Breast epithelium (tissue), 3 donors: ENCODE measurements around the gene BCL2A1.

Experiments
- POLR2A ChIP-seq: fragments of 450-650 bp; IDR thresholded peaks from one replicate; pipeline ENCODE4 v1.6.1; 2016; ENCODE audit warnings: antibody characterized with exemption, mild to moderate bottlenecking, moderate library complexity
- POLR2AphosphoS5 ChIP-seq, 3 donors: sonication (generic); formaldehyde crosslinking; IDR thresholded peaks; one replicate each; pipeline ENCODE4 v1.6.1; 2017; ENCODE audit warnings: antibody characterized with exemption in 3 of 3
- TF ChIP-seq, protein P1 (sequence below), 3 donors: fragments of 450-650 bp; IDR thresholded peaks; one replicate each; pipeline ENCODE4 v1.5.1; 2016 to 2017; ENCODE audit warnings: antibody characterized with exemption in 3 of 3, mild to moderate bottlenecking in 3 of 3, moderate library complexity in 3 of 3

DNA sequence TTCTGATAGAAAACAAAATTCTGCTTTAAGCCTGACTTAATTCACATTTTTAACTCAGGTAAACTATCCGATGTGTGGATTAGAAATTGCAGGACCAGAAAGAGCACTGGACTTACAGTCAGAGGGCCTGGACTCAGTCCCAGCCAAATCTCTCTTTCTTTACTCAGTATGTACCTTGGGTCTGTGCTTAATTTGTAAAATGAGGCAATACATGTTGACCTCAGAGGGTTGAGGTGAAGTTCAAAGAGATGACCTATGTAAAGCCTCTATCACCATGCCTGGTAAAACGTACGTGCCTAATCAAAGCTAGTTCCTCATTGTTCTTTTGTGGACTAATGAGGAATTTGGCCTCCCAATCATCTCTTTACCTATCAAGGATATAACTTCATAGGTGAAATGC is 1.9 kb upstream of the BCL2A1 start:
- TF ChIP-seq POLR2AphosphoS5 (IDR thresholded peaks at IDR 0.05) (no peak), POLR2A (no peak)
- TF ChIP-seq, protein P1, sequence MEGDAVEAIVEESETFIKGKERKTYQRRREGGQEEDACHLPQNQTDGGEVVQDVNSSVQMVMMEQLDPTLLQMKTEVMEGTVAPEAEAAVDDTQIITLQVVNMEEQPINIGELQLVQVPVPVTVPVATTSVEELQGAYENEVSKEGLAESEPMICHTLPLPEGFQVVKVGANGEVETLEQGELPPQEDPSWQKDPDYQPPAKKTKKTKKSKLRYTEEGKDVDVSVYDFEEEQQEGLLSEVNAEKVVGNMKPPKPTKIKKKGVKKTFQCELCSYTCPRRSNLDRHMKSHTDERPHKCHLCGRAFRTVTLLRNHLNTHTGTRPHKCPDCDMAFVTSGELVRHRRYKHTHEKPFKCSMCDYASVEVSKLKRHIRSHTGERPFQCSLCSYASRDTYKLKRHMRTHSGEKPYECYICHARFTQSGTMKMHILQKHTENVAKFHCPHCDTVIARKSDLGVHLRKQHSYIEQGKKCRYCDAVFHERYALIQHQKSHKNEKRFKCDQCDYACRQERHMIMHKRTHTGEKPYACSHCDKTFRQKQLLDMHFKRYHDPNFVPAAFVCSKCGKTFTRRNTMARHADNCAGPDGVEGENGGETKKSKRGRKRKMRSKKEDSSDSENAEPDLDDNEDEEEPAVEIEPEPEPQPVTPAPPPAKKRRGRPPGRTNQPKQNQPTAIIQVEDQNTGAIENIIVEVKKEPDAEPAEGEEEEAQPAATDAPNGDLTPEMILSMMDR (IDR thresholded peaks at IDR 0.05) = no peak
